Urinary bladder (tissue), 4 donors: ENCODE results near the gene SLC25A21. TPM values are rescaled to one million over a fixed set of nuclear protein-coding genes. Genes with fewer than 3 reads are reported as not detected.

Experiments
- DNase-seq: peaks from one replicate; pipeline ENCODE4 v3.0.0-alpha.2; 2015; ENCODE audit errors: extremely low spot score
- H3K27ac ChIP-seq: one replicate; pipeline ENCODE4 v1.5.1; 2013; ENCODE audit warnings: low read depth, mild to moderate bottlenecking, moderate library complexity
- H3K36me3 ChIP-seq: one replicate; pipeline ENCODE4 v1.6.1; 2013; ENCODE audit warnings: mild to moderate bottlenecking, moderate library complexity; ENCODE audit not compliant: insufficient read depth
- H3K4me1 ChIP-seq: one replicate; pipeline ENCODE4 v1.6.1; 2013; ENCODE audit warnings: mild to moderate bottlenecking, moderate library complexity; ENCODE audit not compliant: insufficient read depth
- H3K4me3 ChIP-seq: one replicate; pipeline ENCODE4 v1.5.1; 2013; ENCODE audit warnings: low read depth, low read length
- WGBS: extraction: QIAGEN DNeasy Blood & Tissue Kit; methylation state at CpG from one replicate; pipeline ENCODE4 v1.1.7; 2013; 5-methylcytosine and 5-hydroxymethylcytosine counted together
- polyA plus RNA-seq: library from polyadenylated mRNA; stranded (reverse); fragments of 200-250 nt; gene quantifications from one replicate; pipeline ENCODE4 v1.2.3, GENCODE V29; 2013
- total RNA-seq: library from RNA; depleted of rRNA; stranded (reverse); fragments of >200 nt; gene quantifications from one replicate; pipeline ENCODE4 v1.2.3, GENCODE V29; 2014
- donor health status: healthy with polysubstance abuse.
- donor health status: healthy.

The SLC25A21 gene
- total and polyA plus RNA-seq, 2 donors, result 0.72 to 1.8 TPM

GRCh38 chr14:37145395-37145794 lies 27.0 kb downstream of the SLC25A21 start:
- H3K27ac ChIP-seq, result no peak overlapping the region

GRCh38 chr14:37144729-37145363 lies 27.6 kb downstream of the SLC25A21 start:
- Histone ChIP-seq H3K4me3 (no peak overlapping the region), H3K36me3 (no peaks in the 10 kb centered on the region), H3K27ac (no peak overlapping the region), H3K4me1 (no peaks in the 10 kb centered on the region)
- DNase-seq, result no peak
- 86% methylated on average over 3 of the region's 3 CpGs for WGBS

More at GRCh38 chr14:37145395-37145794, 27.0 kb downstream of the SLC25A21 start:
- Histone ChIP-seq H3K4me3 (no peak overlapping the region), H3K36me3 (no peaks in the 10 kb centered on the region), H3K4me1 (no peaks in the 10 kb centered on the region)
- no peak for DNase-seq

- H3K36me3 ChIP-seq, result no peaks in the 10 kb centered on the region
- DNase-seq, result no peak
- H3K27ac ChIP-seq, result no peak overlapping the region
- H3K4me3 ChIP-seq, result no peak overlapping the region
- WGBS, result 66% methylated on average over 2 of the region's 2 CpGs
- no peaks in the 10 kb centered on the region for H3K4me1 ChIP-seq
Measured at GRCh38 chr14:37143475-37143874, 28.9 kb downstream of the SLC25A21 start.

GRCh38 chr14:37142835-37143401 lies 29.5 kb downstream of the SLC25A21 start:
- no peak overlapping the region for H3K27ac ChIP-seq
- H3K4me1 ChIP-seq, result no peaks in the 10 kb centered on the region
- DNase-seq, result no peak
- WGBS, result 49% methylated on average over 3 of the region's 3 CpGs
- H3K36me3 ChIP-seq, result no peaks in the 10 kb centered on the region
- no peak overlapping the region for H3K4me3 ChIP-seq

- 76% methylated on average over 2 of the region's 2 CpGs for WGBS
- H3K4me1 ChIP-seq, result no peaks in the 10 kb centered on the region
Measured at GRCh38 chr14:37140176-37140575, 32.2 kb downstream of the SLC25A21 start.

GRCh38 chr14:37139710-37140109 lies 32.7 kb downstream of the SLC25A21 start:
- no peak overlapping the region for H3K27ac ChIP-seq
- DNase-seq, result no peak
- no peaks in the 10 kb centered on the region for H3K4me1 ChIP-seq
- no peaks in the 10 kb centered on the region for H3K36me3 ChIP-seq
- 89% methylated on average over 3 of the region's 3 CpGs for WGBS
- no peak overlapping the region for H3K4me3 ChIP-seq

More at GRCh38 chr14:37140176-37140575, 32.2 kb downstream of the SLC25A21 start:
- no peak overlapping the region for H3K27ac ChIP-seq
- H3K36me3 ChIP-seq, result no peaks in the 10 kb centered on the region
- no peak overlapping the region for H3K4me3 ChIP-seq
- no peak for DNase-seq

GRCh38 chr14:37138898-37139297 lies 33.5 kb downstream of the SLC25A21 start:
- WGBS, result 53% methylated on average over 2 of the region's 2 CpGs
- Histone ChIP-seq H3K4me1 (no peaks in the 10 kb centered on the region), H3K36me3 (no peaks in the 10 kb centered on the region), H3K4me3 (no peak overlapping the region), H3K27ac (no peak overlapping the region)
- DNase-seq, result no peak

GRCh38 chr14:37133284-37133913 lies 39.0 kb downstream of the SLC25A21 start:
- Histone ChIP-seq H3K27ac (no peak overlapping the region), H3K36me3 (no peaks in the 10 kb centered on the region), H3K4me3 (no peak overlapping the region), H3K4me1 (no peaks in the 10 kb centered on the region)
- WGBS, result 89% methylated on average over 3 of the region's 3 CpGs
- DNase-seq, result no peak

- no peak overlapping the region for H3K27ac ChIP-seq
- H3K4me1 ChIP-seq, result no peaks in the 10 kb centered on the region
- no peak for DNase-seq
- 63% methylated on average over 2 of the region's 2 CpGs for WGBS
- H3K4me3 ChIP-seq, result no peak overlapping the region
- no peaks in the 10 kb centered on the region for H3K36me3 ChIP-seq
Measured at GRCh38 chr14:37131205-37131604, 41.2 kb downstream of the SLC25A21 start.

- Histone ChIP-seq H3K27ac (no peak overlapping the region), H3K4me3 (no peak overlapping the region)
- WGBS, result 75% methylated on average over 7 of the region's 7 CpGs
Measured at GRCh38 chr14:37129047-37129446, 43.4 kb downstream of the SLC25A21 start.

GRCh38 chr14:37124614-37125013 lies 47.8 kb downstream of the SLC25A21 start:
- Histone ChIP-seq H3K4me1 (no peaks in the 10 kb centered on the region), H3K4me3 (no peak overlapping the region), H3K27ac (no peak overlapping the region), H3K36me3 (no peaks in the 10 kb centered on the region)
- no peak for DNase-seq
- 86% methylated on average over 3 of the region's 3 CpGs for WGBS

More at GRCh38 chr14:37129047-37129446, 43.4 kb downstream of the SLC25A21 start:
- Histone ChIP-seq H3K36me3 (no peaks in the 10 kb centered on the region), H3K4me1 (no peaks in the 10 kb centered on the region)
- DNase-seq, result no peak

- 82% methylated on average over 7 of the region's 7 CpGs for WGBS
Measured at GRCh38 chr14:37122919-37123639, 49.3 kb downstream of the SLC25A21 start.

GRCh38 chr14:37122288-37122687 lies 50.1 kb downstream of the SLC25A21 start:
- no peaks in the 10 kb centered on the region for H3K4me1 ChIP-seq
- H3K36me3 ChIP-seq, result no peaks in the 10 kb centered on the region
- no peak overlapping the region for H3K4me3 ChIP-seq
- DNase-seq, result no peak
- WGBS, result 72% methylated on average over 3 of the region's 3 CpGs
- no peak overlapping the region for H3K27ac ChIP-seq

More at GRCh38 chr14:37122919-37123639, 49.3 kb downstream of the SLC25A21 start:
- no peak overlapping the region for H3K4me3 ChIP-seq
- no peak overlapping the region for H3K27ac ChIP-seq
- H3K36me3 ChIP-seq, result no peaks in the 10 kb centered on the region
- DNase-seq, result no peak
- no peaks in the 10 kb centered on the region for H3K4me1 ChIP-seq
